NCI-H1694 (cell line): ENCODE measurements around the gene RPS6KA3.
"Not testable (repeated sequence)": the region's sequence is repeated elsewhere in the genome, so short reads cannot be mapped to it uniquely, and the experiment has no call there.

Experiments used
- DNase-seq: peaks from one replicate; lab custom pipeline; 2025; lab: John Stamatoyannopoulos, UW

The RPS6KA3 gene

DNA sequence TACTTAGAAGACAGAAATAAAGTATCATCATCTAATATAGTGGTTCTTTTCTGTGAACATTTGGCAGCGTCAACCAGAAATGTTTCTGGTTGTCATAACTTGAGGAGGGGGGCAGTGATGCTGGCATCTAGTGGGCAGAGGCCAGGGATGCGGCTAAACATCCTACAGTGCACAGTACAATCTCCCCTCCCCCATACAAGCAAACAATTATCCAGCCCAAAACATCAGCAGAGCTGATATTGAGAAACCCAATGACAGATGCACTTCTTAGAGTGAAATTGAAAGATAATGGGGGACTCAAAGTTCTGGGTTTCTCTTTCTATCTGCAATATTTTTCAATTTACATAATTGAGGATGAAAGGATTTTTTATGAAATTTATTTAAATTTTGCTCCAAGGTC, 123.1 kb downstream of the RPS6KA3 start:
- DNase-seq, result no peak

DNA sequence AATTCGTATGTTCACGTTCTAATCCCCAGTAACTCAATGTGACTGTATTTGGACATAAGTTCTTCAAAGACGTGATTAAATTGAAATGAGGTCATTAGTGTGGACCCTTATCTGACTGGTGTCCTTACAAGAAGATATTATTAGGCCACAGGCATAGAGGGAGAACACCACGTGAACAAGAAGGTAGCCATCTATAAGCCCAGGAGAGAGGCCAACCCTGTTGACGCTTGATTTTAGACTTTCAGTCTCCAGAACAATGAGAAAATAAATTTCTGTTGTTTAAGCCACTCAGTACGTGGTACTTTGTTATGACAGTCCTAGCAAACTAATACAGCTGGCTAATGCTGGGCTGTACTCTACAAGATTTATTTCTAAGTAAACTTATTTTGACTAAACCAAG, 123.6 kb downstream of the RPS6KA3 start:
- DNase-seq, result no peak

DNA sequence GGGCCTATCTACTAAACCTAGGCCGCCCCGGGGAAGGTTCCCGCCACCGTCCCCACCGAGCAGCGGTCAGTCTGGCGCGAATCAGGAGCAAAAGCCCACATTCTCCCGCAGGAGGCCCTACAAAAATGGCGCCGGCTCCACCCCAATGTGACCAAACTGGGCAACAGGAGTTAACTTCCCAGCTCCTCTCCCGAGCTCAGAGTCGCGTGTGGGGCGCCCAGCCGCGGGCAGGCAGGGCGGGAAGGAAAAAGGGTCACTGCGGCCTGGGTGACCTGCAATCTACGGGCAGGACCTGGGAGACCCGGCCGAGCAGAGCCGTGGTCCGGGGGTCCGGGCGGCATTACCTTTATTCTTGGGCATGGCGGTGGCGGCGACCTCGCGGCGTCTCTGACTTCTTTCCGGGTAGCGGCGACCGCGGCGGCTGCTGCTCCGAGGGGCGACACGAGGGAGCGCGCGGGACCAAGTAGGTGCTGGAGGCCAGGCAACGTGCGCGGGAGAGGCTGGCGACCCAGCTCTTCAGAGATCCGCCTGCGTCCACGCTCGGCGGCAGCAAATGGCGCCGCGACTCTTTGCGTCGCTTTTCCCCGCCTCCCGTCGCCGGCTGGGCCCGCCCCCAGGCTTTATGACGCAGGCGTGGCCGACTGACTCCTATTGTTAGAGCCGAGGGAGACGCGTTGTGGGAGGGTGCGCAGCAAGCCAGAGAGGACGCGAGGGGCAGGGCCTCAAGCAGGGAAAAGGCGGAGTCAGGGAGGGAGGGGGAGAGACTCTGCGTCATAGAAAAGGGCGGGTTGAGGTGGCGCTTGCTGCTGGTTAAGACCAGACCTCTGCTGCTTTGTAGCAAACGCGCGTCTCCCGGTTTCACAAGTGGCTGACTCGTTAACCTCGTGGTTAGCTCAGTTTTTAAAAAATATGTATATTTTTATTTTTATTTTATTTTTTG, 125.2 kb downstream of the RPS6KA3 start, which contains the start of gene EIF1AX:
EIF1AX (minus strand) TSS at position 558 of the 940 bp plus-strand sequence; CDS start at position 360, 198 bp downstream.
- DNase-seq, result peak; percentile 83

DNA sequence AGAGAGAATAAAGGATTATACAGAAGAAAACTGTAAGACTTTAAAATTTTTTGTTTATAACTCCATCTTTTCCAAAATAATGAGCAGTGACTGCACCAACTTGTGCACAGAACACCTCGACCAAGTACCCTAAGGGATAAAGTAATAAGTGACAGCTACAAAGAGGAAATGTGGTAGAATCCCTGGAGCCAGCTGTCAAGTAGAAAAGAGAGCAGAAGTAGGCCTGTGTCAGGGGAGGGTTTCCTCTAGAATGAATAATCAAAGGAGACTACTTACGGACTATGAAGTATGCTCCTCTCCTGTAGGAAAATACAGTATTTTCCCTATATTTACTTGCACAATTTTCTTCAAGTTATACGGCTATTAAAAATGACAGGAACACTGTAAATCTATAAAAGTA, 126.3 kb downstream of the RPS6KA3 start:
- no peak for DNase-seq

DNA sequence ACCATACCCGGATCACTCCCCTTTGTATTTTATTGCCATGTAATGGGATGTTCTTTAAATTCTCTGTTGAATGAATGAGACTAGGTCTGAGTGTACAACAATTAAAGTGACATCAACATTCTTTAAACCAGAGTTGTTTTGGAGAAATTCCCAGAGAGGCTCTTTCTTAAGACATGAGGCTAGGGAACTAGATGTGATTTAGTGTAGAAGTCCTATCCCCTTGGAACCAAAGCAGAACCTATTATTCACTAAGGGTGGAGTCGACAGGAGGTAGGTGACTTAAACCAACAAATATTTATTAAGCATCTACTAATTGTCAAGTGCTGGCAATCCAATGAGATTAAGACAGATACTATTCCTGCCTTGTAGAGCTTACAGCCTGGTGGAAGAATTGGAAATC, 126.7 kb downstream of the RPS6KA3 start:
- no peak for DNase-seq

DNA sequence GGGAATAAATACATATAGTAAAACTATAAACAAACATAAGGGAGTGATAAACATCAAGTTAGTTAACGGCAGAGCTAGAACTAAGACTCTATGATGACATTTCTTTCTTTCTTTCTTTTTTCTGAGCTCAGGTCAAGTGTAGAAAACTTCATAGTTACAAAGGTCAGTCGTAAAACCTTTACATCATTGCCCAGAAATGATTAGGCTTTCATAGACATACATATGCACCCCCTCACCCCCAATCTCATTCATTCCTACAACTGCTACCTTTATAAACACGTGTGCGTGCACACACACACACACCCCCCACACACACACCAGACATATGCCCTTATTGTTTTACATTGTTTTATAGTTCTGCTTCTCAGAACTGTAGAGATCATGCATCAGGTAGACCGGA, 130.8 kb downstream of the RPS6KA3 start:
- DNase-seq, result no peak

DNA sequence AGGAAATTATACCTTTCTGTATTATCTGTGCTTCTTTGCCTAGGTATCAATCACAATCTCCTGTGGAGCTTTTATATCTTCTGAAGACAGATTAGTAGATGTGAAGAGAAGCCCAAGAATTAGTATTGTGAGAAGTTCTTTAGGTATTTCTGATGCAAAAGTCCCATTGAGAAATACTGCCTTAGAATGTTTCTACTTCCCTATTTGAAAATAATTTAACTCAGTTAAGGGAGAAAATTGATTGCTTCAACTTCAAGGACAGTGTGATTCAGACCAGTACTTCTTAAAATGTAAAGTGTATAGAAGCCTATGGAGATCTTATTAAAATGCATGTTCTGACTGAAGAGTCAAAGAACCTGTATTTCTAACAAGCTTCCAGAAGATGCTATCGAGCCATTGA, 134.0 kb downstream of the RPS6KA3 start:
- no peak for DNase-seq

DNA sequence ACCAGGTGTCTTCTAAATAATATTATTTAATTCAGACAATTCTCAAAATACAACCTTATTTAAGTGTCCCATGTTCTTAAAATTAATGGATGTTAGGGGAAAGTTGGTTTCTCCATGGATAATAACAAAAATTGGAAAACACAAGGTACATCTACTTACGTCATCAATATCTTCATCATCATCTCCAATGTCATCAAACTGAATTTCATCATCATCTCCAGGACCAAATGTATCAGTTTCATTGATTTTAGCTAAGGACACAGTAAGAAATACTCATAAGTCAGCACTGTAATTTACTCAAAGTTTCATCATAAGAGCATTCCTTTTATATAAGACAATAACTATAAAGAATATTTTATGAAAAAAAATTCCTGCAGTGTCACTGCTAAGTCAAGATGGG, 136.4 kb downstream of the RPS6KA3 start:
- DNase-seq, result no peak

DNA sequence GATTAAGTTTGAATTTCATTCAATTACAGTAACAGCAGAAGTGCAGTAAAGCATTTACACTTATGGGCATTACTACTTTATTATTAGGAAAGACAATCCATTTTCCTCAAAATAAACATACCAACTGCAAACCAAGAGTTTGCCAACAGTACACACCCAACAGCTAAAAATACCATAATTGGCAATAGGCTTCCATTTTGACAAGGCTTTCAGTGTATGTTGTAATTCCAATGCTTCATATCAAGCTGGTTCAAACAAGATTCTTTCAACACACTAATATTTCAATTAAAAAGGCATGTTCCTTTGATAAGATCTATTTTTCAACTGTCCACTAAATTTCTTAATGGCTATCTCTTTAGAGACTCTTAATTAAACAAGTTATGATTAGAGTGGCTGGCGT, 137.2 kb downstream of the RPS6KA3 start:
- DNase-seq, result no peak

DNA sequence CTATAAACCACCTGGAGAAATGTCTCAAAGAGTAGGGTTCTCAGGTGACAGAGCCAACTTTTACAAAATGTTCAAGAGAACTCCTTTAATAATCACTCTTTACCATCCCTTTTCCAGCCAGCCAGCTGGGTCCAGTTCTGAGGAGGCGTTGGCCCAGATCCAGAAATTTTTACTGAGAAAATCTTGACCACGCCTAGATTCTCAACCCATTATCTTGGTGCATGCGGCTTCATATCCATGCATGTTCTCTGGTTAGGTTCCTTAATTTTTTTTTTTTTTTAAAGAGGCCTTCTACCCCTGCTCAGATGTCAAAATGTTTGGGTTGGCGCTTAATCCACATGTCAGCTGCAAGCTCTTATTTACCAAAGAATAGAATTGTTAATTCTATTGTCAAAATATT, 138.0 kb downstream of the RPS6KA3 start:
- no peak for DNase-seq

DNA sequence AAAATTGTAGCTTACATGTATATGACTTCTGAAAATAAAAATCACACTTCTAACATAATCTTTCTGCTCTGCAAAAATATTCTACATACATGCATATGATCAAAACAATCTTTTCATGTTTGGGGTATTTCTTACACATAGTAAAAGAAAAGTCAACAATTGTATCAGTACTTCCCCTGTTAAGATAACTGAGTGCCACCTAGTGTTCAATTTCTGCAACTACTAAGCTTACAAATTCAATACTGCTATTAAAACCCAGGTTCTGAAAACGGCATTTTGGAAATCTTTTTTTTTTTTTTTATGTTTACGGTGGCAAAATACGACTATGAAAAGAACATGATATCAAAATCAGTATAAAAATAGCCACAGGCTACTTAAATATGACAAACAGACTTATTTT, 139.3 kb downstream of the RPS6KA3 start:
- not testable (repeated sequence) for DNase-seq

DNA sequence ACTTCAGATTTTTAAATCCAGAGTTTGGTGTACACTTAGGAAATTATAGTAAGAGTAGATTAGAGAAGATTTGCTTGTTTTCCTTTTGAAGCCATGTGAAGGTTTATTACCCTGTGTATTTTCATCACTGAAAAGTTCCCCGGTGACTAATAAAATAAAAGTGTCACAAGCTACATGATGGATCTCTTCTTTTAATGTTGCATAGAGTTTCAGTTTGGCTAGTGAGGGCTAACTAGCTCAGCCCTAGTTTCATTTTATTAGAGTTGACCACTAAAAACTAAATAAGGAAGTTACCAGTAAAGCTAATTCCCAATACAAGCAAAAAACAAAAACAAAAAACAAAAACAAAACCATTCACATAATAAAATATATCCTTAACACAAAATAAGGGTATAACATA, 139.9 kb downstream of the RPS6KA3 start:
- DNase-seq, result not testable (repeated sequence)

DNA sequence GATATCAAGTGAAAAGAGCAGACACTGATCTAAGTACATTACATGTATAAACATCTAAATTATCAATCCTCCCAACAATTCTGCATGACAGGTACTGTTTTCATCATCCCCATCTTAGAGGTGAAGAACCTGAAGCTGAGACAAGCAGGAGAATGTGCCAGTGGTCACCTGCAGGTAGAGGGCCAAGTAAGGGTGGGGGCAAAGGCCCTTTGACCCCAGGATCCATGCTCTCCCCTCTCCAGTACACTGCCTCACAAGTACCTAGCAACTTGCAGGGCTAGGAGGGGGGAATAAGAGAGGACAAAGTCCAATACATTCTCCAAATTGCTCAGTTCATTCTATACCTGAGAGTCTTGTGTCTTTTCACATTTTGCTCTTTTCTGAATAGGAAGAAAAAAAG, 141.7 kb downstream of the RPS6KA3 start:
- DNase-seq, result no peak

DNA sequence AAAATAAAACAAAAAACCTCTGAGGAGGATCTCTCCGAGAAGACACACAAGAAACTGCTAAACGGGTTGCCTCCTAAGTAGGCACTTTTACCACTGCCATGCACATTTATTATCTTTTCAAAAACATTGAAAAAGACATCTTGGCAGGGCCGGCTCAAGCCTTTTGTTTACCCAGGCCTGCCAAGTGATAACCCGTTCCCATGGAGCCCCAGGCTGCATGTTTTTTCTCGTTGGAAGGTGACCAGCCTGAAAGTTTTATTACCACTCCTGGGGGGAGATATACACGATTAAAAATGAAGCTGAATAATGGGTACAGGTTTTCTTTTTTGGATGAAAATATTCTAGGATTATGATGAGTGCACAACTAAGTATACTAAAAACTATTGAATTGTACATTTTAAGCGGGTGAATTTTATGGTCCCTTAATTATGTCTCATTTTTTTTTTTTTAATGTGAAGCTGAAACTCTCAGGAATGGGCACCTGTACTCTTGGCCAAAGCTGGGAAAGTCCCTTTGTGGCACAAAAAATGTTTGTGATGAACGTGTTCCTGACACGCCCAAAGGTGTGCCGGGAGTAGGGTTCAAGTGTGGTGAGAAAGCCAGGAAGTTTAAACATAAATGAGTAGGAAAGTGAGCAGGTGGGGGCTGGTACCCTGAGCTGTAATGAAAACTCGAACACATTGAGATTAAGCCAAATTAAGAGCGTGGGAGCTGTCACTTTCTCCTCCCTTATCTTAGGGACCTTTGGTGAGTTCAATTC, 148.5 kb downstream of the RPS6KA3 start:
- no peak for DNase-seq

DNA sequence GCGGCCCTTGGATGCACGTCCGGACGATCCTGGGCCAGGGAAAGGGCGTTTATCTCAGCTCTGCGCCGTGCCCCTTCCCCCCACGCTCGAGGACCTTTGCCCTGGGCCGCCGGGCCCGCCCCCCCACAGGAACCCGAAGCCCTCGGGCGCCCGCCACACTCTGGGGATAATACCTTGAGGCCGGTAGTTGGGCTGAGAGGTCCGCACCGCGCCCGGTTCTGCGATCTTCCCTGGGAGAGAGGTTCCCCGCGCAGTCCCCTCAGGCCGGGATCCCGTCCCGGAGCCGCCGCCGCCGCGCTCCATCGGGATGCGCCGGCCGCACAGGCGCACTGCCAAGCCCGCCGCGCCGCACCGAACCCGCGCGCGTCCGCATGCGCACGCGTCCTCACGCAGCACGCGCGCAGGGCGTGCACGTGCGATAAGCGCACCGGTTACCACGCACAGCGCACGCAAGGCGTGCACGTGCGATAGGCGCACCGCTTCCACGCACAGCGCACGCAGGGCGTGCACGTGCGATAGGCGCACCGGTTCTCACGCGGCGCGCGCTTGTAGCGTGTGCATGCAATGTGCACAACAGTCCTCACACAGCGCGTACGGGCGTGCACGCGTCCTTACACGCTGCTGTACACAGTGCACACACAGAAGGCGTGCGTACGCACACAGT, 150.0 kb downstream of the RPS6KA3 start, which contains the start of gene MAP7D2:
MAP7D2 (minus strand) TSS at position 331 of the 664 bp plus-strand sequence; CDS start at position 303, 28 bp downstream.
- DNase-seq, result no peak

DNA sequence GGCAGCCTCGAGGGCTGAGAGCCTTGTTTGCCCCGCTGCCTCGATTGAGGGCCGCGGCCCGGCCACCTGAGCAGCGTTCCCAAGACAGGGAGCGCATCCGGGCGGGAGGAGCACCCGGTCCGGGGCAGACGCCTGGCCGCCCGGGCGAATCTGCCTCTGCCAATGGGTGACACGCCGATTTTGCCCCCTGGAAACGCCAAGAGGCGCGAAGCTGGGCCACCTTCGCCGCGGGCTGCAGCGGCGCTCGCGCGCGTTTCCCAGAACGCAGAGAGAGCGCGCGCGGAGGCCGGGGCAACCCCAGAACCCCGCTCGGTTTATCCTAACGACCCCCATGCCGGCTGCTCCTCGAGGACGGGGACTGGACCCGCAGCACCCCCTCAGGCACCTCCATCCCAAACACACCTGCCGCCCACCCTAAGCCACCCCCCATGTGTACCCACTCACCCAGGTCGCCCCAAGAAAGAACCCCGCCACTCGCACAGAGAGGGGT, 150.6 kb downstream of the RPS6KA3 start:
- DNase-seq, result no peak

DNA sequence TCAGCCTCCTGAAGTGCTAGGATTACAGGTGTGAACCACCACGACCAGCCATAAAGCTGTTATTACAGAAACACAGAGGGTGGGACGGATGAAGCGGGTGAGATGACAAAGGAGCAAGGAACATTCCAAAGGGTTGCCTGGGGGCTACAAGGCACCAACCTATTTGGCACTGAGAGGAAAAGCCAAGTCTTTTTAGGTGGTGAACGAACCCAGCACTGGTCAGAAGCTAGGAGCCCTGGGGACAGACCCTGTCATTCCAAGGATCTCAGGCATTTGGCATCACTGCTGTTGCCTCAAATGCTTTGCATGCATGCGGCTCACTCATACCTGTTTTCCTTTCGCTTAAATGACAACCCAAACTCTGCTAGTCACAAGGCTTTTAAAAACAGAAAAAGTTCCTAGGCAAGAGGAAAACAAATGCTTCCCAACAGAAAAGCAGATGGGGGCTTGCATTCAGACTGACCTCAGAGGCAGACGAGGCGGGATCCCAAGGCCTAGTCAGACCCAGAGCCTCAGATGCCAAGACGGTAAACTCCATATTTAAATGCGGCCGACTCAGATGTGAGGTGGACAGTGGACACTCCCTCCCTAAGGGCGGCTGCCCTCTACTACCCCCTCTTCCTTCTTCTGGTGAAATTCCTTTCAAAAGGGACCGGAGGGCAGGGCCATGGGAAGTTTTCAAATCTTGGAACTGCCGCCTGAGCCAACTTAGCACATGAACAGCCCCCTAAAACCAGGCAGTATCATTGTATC, 154.5 kb downstream of the RPS6KA3 start:
- DNase-seq, result no peak

DNA sequence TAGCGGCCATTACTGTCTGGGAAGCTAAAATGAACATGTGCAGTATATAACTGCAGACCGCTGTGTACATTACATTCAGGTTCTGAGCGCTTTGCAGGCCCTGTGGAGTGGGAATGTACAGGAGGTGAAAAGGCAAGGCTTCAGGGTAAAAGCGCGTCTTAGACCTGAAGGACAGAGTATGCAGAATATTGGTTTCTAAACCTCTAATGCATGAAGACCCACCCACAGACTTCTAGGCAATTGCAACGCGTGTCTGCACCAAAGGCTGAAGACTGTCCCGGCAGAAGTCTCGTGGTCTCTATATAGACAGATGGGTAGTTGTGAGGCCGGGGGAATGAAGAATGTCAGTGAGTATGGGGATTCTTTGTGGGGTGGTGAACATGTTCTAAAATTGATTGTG, 155.4 kb downstream of the RPS6KA3 start:
- no peak for DNase-seq

DNA sequence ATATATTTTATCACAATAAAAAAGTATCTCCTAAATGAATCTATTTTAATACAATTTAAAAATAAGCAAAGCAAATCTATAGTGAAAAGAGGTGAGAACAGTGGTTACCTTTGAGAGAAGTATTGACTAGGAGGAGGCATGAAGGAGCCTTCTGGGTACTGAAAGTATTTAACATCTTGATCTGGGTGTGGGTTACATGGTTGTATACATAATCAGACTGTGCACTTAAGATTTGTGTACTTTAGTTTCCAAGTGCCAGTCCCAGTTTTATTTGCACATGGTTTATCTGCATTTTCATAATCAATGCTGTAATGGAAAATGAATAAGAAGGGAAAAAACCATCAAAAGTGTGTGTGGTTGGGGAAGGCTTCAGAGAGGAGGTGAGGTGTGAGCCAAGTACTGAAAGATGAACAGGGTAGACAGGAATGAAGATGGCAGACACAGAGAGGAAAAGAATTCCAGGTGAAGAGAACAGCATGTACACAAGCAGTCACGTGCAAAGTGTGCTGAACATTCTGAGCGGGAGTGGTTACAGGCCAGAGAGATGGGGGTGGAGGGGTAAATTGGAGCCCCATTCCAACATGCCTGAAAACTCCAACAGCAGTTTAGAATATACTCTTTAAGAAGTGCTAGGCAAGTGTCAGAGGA, 164.7 kb downstream of the RPS6KA3 start:
- no peak for DNase-seq
